Uterus (tissue), 2 donors: ENCODE results near the gene LYVE1.

Source experiments
- CTCF ChIP-seq, 4 experiments: fragments of 200-600 bp in 2 of 4; fragments of 450-650 bp in 2 of 4; sonication (generic) in 2 of 4; IDR thresholded peaks; one replicate each; pipeline ENCODE4 v1.5.1; 2016 to 2019; ENCODE audit warnings: antibody characterized with exemption in 4 of 4, mild to moderate bottlenecking in 2 of 4, moderate library complexity in 1 of 4
- POLR2A ChIP-seq, 2 donors: fragments of 450-650 bp; IDR thresholded peaks; one replicate each; pipeline ENCODE4 v1.6.1; 2016; ENCODE audit warnings: antibody characterized with exemption in 2 of 2, mild to moderate bottlenecking in 1 of 2, moderate library complexity in 1 of 2

- TF ChIP-seq CTCF (IDR thresholded peaks at IDR 0.05): no peak
- no peak for TF ChIP-seq POLR2A (IDR thresholded peaks at IDR 0.05)
Observed at GRCh38 chr11:10514709-10515108, 53.8 kb downstream of the LYVE1 start.
